Kidney (tissue), 14 donors: ENCODE measurements around the gene SDF4. TPM values are rescaled to one million over a fixed set of nuclear protein-coding genes. Genes with fewer than 3 reads are reported as not detected.

Experiments
- DNase-seq, 5 donors: peaks; one replicate each; pipeline ENCODE4 v3.0.0-alpha.2; 2013 to 2020
- FAIRE-seq: peaks from 2 replicates; lab custom pipeline; 2012; peaks lifted over from hg19 to GRCh38; lab: Jason Lieb, UNC
- H3K27ac ChIP-seq, 2 donors: one replicate each; pipeline ENCODE4 v1.7.0; 2013; ENCODE audit warnings: low read depth in 2 of 2, low read length in 2 of 2, inconsistent platforms in 1 of 2
- H3K27me3 ChIP-seq: one replicate; pipeline ENCODE4 v1.7.1; 2013; ENCODE audit warnings: low read length, inconsistent platforms; ENCODE audit not compliant: control insufficient read depth, insufficient read depth
- H3K36me3 ChIP-seq, 3 donors: one replicate each; pipeline versions ENCODE4 v1.7.0 to v1.7.1; 2013; ENCODE audit warnings: low read length in 3 of 3, control low read depth in 1 of 3, inconsistent platforms in 1 of 3; ENCODE audit not compliant: insufficient read depth in 3 of 3, control insufficient read depth in 2 of 3
- H3K4me1 ChIP-seq, 3 donors: one replicate each; pipeline versions ENCODE4 v1.7.0 to v1.7.1; 2013; ENCODE audit warnings: low read length in 3 of 3, inconsistent platforms in 1 of 3, low read depth in 1 of 3; ENCODE audit not compliant: control insufficient read depth in 2 of 3, insufficient read depth in 2 of 3
- H3K4me3 ChIP-seq, 3 donors: one replicate each; pipeline versions ENCODE4 v1.7.0 to v1.8.1; 2013; ENCODE audit warnings: low read length in 3 of 3, control low read depth in 1 of 3, inconsistent platforms in 1 of 3
- H3K9ac ChIP-seq, 3 donors: one replicate each; pipeline versions ENCODE4 v1.7.0 to v1.7.1; 2013; ENCODE audit warnings: low read length in 3 of 3, control low read depth in 1 of 3, inconsistent platforms in 1 of 3
- H3K9me3 ChIP-seq, 3 donors: one replicate each; pipeline versions ENCODE4 v1.7.0 to v1.7.1; 2013; ENCODE audit warnings: low read length in 3 of 3, control low read depth in 1 of 3, inconsistent platforms in 1 of 3; ENCODE audit not compliant: control insufficient read depth in 2 of 3, insufficient read depth in 1 of 3
- CTCF ChIP-seq: IDR thresholded peaks from 3 replicates; pipeline ENCODE4 v1.5.1; 2012; ENCODE audit warnings: mild to moderate bottlenecking, moderate library complexity, borderline replicate concordance; ENCODE audit not compliant: insufficient read depth; ENCODE audit errors: extremely low read depth
- intact Hi-C: fragments of 100-400 bp; cut with DNase I; formaldehyde crosslinking; loops from one replicate; pipeline ENCODE4 v1.11.1; 2022
- polyA plus RNA-seq: library from polyadenylated mRNA; stranded (reverse); fragments of 350-450 nt; fragmentation: Illumina TruSeq; extraction: RNeasy Lipid Tissue Mini Kit (QIAGEN cat#74804); gene quantifications from one replicate; pipeline ENCODE4 v1.2.3, GENCODE V29; 2014; ENCODE audit warnings: low read depth, low replicate concordance; ENCODE audit not compliant: insufficient read depth
- total RNA-seq: library from RNA; stranded (reverse); fragmentation: NEBNext Ultra II Directional; extraction: Animal tissue kit (Norgen Biotek cat#: 25700); gene quantifications from one replicate; pipeline ENCODE4 v1.2.1, GENCODE V29; 2021
- donor health status: control.
- donor health status: control.
- donor health status: control.
- donor health status: control.
- donor health status: control.
- donor health status: DM: yes; HTN: yes; CAD: no.
- donor health status: Normal renal cell carcinoma (clear cell type).

SDF4 gene
- total and polyA plus RNA-seq, 2 donors from 2014 or later, result 143 to 160 TPM

- TF ChIP-seq CTCF, result no peak
These were observed 40.1 kb downstream of the SDF4 start for GRCh38 chr1:1191734-1192133.

GRCh38 chr1:1189111-1189510 is 42.7 kb downstream of the SDF4 start:
- intact Hi-C loops, result no loop called here
- Histone ChIP-seq H3K9me3 (no peaks in the 10 kb centered on the region), H3K9ac (no peak overlapping the region), H3K27ac (no peak overlapping the region), H3K27me3 (no peaks in the 10 kb centered on the region), H3K36me3 (no peaks in the 10 kb centered on the region), H3K4me1 (no peaks in the 10 kb centered on the region), H3K4me3 (no peak overlapping the region)
- FAIRE-seq (no peak), DNase-seq (no peak)
- no peak for TF ChIP-seq CTCF

More at GRCh38 chr1:1191734-1192133, 40.1 kb downstream of the SDF4 start:
- Histone ChIP-seq H3K27me3 (no peaks in the 10 kb centered on the region), H3K4me3 (no peak overlapping the region), H3K9me3 (no peaks in the 10 kb centered on the region), H3K9ac (no peak overlapping the region), H3K36me3 (no peaks in the 10 kb centered on the region), H3K27ac (no peak overlapping the region), H3K4me1 (no peaks in the 10 kb centered on the region)
- intact Hi-C loops, result no loop called here
- FAIRE-seq, result no peak
- peak in 1 of 5 donors; percentile 21 for DNase-seq

GRCh38 chr1:1187938-1188337 is 43.9 kb downstream of the SDF4 start:
- no peaks in the 10 kb centered on the region for H3K9me3 ChIP-seq
- H3K9ac ChIP-seq, result no peak overlapping the region
- H3K27ac ChIP-seq, result no peak overlapping the region
- no peaks in the 10 kb centered on the region for H3K27me3 ChIP-seq
- DNase-seq (no peak), FAIRE-seq (no peak)
- H3K4me3 ChIP-seq, result no peak overlapping the region
- TF ChIP-seq CTCF, result no peak
- no peaks in the 10 kb centered on the region for H3K36me3 ChIP-seq
- no peaks in the 10 kb centered on the region for H3K4me1 ChIP-seq
- intact Hi-C loops, result no loop called here
